ENCODE results near the gene PEX5L.
A peak's percentile ranks its signal among the peaks of the same experiment; 100 is the strongest.

Gene PEX5L

DNA sequence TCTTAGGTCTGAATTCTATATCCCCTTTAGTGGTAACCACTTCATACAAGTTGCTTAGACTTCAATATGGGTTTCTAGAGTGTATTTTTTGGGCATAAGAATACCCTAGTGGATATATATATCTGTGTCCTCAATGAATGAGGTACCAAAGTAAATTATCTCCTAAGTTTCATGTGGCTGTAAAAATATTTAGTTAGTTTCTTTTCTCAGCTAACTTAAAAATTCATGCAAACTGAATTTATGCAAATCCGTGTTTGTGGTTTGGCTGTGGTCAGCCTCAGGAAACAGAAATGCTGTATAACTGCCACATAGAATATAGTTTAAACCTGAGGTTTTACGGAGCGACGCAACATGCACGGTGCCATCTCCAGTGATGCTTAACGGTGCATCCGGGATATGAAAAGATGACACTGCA, 80.3 kb downstream of the PEX5L start:
- no peak for DNase-seq (ENCODE audit: low read depth, low spot score)

DNA sequence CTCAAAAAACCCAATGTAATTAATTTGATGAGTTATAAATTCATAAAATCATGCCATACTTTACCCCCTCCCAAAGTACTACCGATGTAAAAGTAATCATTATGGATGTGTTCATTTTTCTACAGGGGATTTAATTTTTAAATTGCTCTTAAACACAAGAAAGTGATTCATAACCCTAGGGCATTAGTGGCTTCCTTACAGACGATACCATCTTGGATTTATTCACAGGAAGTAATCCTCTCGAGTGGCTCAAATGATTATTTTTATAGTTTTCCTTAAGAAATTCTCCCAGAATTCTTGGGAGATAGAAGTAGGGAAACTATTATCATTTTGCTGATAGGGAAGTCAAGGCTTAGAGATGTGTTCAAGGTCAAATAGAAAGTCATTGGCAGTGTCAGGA, 80.9 kb downstream of the PEX5L start:
- no peak for DNase-seq (ENCODE audit: low read depth, low spot score)

DNA sequence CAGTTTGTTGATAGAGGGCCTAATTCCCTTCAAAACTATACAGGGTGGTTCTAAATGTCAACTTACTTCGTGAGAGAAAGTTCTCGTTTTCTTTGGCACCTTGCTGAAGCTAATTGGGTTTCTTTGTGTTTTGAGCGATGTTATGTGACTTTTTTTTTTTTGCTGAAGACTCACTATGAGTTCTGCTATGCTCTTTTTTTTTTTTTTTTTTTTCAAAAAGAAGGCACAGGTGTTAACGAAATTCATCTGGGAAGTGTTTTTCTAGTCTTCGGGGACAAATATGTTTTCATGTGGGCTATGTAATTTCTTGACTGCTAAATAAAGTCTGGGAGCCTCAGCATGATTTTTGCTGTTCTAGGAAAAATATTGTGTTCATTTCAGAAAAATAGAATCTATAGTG, 81.5 kb downstream of the PEX5L start:
- DNase-seq (ENCODE audit: low read depth, low spot score), result no peak

DNA sequence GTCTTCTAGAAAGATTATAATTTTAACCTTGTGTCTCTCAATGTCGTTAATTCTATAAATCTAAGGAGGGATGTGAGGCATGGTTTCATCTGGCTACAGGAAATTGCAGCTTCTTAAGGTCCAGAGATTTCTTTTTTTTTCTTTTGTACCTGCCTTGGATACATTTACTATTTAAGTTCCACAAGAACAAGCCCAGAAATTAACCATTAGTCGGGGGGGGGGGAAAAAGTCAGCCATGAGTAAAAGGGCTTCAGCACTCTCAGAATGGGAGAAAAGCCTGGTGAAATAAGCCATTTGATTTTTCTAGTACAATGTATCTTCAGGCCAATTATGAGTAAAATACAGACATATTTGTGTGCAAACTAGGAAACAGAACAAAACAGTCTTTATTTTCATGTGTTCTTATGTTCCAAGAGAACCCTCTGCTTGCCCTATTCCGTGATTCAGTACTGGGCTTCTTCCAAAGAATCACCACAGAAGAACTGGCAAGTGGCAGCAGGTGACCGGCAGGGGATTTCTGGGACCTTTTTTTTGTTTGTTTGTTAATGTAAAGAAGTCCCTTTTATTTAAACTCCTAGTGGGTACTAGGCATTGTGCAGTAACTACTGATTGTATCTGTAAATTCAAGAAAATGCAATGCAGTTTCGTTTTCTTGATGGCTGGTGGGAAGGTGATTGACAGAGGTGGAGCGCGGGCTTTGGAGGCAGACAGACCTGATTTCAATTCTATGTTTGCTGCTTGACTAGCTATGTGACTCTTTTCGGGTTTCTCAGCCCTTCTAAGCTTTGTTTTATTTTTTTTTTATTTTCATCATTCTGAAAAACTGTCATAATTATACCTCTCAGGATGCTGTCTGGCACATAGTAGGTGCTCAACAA, 82.5 kb downstream of the PEX5L start:
- DNase-seq (ENCODE audit: low read depth, low spot score), result no peak

DNA sequence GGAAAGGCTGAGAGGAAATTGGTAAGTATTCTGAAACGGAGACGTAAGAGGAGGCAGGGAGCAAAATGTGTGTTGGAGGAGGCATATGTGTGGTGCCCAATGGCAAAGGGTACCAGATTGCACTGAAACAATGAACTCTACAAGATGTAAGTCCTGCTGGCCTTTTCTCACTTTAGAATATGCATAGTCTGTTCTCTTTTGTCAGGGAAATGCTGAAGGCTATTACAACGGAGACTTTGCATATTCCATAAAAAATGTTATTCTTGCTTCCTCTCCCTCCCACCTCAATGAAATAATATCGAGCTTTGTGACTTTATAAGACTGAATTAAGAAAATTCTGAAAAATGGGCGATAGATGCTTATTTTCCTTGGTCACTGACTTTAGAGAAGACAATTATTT, 85.9 kb downstream of the PEX5L start:
- DNase-seq (ENCODE audit: low read depth, low spot score), result no peak

DNA sequence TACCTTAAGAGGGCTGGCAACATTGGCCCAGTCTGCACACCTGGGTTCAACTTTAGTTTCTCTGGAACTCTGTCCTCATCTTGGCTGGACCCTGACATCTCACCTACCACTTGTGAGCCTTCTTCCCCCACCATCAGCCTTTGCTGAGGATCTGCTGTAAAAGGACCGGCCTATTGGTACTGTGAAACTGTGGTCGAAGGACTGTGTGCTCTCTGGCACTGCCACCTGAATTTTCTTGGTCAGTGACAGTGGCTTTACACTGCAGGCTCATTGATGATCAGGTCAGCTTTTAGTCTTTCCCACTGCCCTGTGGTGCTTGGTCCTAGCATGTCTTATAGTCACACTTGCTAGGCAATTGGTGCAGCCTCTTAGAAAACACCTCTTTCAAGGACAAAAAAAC, 86.9 kb downstream of the PEX5L start:
- DNase-seq (ENCODE audit: low read depth, low spot score), result no peak

DNA sequence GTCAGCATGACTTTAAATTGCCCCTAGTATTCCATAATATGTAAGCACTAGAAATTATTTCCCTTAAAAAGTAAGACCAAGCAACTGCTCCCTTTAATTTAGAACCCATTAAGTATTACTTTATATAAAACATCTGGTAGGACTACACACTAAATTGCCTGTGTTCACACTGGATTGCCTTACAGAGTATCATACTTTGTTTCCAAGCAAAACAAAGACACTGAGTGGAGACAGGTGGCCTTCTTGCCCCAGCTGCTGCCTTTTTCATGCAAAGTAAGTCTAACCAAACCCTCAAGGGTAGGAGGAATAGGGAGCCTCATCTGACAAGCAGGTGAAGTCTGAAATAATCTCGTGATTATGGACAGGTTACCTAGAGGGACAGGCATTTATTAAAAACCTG, 87.3 kb downstream of the PEX5L start:
- DNase-seq (ENCODE audit: low read depth, low spot score), result peak; percentile 14

DNA sequence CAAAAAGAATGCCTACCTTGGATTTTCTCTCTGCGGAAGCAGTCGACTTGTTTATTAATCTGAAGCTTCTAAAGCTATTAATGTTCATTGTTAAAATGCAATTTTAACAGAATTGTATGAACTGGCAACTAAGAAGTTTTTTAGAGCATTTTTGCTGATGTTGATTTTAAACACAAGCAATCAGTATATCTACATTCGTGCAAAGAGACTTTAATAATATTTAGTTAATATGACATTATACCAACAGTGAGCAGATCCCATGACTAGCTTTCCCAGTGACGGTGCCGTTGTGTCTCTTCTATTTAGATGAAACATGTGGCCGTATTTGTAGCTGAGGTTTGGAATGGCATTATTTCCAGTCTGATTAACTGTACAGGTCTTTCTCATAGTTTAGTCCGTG, 88.0 kb downstream of the PEX5L start:
- DNase-seq (ENCODE audit: low read depth, low spot score), result no peak

DNA sequence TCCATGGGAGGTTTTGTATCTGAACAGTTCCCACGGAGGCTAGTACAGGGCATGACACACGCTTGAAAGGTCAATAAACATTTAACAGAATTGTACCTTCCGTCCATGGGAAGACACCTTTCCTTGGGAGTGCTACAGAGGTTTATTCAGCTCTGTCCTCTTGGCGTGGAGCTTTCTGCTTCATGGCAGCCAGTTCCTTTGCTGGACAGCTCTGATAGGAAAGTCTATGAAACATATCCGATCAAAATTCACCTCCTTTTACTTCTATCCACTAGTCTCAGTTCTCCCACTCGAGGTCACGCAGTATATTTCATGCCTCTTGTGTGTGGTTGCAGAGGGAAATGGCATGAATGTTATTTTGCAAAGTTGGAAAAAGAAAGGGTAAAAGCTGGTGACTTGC, 91.2 kb downstream of the PEX5L start:
- no peak for DNase-seq (ENCODE audit: low read depth, low spot score)

DNA sequence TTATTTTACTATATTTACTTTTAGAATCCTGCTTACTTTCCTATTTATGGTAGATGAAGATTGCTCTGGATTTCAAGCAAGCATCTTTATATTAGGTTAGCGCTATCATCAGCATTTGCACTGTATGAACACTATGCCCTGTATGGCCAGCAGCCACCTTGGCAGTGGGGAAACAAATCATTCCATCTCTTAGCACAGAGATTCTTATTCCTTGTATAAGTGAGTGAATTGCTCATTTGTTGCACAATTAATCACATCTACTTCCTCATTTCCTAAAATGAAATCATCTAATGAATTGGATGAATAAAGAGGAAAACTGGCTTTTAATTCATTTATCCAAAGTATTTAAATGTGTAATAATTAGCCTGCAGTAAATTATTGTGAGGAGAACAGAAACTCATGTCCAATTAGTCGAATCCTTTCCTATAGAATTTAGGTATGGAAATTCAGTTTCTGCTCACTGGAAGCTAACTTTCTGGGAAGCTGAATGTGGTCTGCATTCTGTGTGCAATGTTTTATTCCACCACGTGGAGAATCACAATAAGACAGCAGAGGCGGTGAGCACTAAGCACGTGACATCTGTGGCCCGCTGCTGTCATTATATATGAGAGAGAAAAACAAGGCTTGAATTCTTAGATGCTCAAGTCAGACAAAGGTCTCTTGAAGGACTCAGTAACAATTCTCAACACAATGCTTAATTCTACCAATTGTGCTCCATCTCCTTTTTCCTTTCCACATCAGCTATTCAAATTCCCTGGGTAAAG, 93.4 kb downstream of the PEX5L start:
- DNase-seq (ENCODE audit: low read depth, low spot score), result no peak

DNA sequence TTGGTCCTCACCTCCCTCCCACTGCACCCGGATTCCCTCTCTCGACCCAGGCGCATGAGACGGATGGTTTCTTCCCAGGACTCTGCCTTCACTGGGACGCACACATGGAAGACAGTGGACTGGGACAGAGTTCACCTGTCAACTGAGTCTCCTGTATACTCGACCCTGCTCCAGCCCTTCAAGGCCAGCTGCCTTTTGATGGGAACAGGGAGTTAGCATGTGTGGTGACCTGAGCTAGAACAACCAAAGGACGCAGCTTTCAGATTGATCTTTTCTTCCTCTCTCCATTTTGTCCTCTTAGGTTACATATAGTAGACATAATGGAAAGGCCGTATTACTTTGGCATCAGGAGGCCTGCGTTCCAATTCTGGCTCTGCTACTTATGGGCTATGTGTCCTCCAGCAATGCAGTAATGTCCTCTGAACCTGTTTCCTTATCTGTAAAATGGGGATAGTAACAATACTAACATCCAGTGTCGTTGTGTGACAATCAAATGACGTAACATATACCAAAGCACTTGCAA, 94.1 kb downstream of the PEX5L start:
- DNase-seq (ENCODE audit: low read depth, low spot score), result no peak

DNA sequence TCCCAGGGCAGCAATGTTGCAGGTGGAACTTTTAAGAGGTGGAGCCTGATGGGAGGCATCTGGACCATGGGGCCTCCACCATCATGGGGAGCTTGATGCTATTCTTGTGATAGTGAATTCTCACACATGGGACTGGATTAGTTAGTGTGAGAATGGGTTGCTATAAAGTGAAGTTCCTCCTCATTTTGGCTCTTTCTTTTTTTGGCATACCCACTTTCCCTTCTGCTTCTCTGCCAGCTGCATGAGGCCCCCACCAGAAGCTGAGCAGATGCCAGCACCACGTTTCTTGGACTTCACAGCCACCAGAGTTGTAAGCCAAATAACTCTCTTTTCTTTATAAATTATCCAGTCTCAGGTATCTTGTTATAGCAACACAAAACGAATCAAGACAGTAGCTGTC, 101.0 kb downstream of the PEX5L start:
- DNase-seq (ENCODE audit: low read depth, low spot score), result no peak

DNA sequence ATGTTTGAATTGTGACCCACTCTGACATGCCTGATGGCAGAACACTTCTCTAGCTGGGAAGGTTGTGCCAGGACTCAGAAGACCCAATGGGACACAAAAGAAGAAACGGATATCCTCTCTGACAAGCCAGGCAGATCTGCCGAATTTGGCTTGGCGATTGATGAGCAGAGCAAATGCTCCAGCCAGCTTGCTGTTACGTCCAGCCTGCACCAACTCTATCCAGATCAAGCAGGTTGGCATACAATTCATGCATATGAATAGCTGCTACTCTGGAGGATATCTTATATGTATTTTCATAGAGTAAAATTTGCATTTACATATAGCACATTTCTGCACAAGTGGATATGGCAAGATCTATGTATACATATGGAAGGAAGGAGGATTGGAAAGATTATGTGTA, 102.8 kb downstream of the PEX5L start:
- DNase-seq (ENCODE audit: low read depth, low spot score), result no peak

DNA sequence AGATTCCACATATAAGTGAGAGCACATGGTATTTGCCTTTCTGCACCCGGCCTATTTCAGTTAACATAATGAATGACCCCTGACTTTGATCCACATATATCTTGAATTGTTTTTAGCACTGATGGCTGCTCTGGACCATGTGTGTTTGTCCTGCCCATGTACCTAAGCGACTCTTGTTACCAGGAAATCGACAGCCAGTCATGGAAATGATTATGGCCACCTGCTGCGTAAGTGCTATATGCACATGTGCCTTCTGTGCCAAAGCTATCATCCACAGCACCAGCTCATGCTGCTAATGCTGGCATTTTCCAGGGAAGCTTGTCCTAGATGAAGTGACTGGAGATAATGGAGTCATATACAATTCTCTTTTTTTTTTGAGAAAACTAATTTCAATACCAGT, 103.7 kb downstream of the PEX5L start:
- no peak for DNase-seq (ENCODE audit: low read depth, low spot score)

DNA sequence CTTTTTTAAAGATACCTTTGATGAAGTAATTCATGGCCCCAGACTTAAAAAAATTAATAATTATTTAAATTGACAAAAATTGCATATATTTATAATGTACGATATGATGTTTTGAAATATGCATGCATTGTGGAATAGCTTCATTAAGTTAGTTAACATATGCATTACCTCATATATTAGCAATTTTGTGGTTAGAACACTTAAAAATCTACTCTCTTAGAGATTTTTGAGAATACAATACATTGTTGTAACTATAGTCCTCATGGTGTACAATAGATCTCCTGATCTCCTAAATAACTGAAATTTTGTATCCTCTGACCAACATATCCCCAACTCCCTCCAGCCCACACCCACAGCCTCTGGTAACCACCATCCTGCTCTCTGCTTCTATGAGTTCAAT, 104.1 kb downstream of the PEX5L start:
- no peak for DNase-seq (ENCODE audit: low read depth, low spot score)

DNA sequence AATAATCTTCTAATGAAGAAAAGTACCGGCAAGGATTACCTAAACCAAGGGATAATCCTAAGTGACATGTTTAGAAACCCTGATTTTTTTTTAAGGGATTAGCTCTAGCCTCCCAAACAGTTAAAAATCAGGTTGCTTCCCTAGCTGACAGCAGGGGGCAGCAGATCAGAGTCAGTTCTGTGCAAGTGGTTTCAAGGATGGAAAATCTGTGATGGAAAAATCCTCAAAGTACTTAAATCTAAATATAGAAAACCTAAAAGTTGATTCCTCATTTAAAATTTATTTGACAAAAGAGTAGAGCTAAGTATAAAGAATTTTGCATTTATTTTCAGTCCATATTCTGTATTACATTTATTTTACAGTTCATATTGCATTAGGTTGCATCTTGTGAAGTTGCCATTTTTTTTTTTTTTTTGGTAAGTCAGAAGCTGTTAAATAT, 107.6 kb downstream of the PEX5L start:
- DNase-seq (ENCODE audit: low read depth, low spot score), result peak; percentile 19

DNA sequence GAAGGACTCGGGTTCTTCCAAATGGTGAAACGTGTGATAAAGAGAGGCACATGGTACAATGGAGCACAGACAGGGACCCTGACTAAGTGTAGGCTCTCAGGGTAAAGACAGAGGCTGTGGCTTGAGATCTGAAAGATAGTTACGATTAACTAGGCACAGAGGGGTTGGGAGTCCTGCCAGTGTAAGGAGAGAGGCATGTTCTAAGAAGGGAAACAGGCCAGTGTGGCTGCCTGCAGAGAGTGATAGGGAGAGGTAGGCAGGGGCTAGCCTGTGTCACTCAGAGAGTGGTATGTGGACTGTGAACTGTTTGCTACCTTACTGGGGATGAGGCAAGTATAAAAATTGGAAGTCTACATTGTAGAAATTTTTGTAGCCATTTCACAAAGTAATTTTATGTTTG, 109.5 kb downstream of the PEX5L start:
- DNase-seq (ENCODE audit: low read depth, low spot score), result no peak

DNA sequence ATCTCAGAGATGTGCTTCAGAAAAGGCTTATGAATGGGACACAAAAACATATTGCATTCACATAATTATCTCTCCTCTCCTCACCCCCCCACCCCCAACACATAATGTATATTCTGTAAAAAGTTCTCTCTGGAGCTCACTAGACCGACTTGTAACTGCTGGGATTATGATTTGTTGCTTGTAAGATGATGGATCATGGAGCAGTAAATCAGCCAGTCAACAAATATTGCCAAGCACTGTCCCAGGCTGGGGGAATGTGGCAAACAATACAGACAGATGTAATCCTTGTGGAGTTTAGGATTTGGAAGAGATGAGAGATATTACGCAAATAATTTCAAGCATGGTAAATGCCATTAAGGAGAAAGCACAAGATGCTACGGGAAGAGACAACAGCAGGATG, 114.8 kb downstream of the PEX5L start:
- no peak for DNase-seq (ENCODE audit: low read depth, low spot score)

DNA sequence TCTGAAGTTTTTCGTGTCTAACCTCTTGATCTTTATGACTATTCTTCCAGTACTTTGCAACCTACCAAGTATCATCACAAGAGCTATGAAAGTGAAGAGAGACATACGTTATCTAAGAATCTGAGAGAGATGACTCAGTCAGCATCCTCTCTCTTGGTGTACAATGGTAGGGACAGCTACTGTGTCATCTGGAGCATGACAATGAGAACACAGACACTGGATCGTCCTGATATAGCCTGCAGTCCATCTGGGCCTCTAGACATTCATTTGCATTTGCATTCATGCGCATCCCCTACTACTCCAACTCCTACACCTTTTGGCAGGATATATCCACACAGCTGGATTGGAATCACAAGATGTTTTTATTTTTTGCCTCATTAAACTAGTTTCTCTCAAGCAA, 115.2 kb downstream of the PEX5L start:
- no peak for DNase-seq (ENCODE audit: low read depth, low spot score)

DNA sequence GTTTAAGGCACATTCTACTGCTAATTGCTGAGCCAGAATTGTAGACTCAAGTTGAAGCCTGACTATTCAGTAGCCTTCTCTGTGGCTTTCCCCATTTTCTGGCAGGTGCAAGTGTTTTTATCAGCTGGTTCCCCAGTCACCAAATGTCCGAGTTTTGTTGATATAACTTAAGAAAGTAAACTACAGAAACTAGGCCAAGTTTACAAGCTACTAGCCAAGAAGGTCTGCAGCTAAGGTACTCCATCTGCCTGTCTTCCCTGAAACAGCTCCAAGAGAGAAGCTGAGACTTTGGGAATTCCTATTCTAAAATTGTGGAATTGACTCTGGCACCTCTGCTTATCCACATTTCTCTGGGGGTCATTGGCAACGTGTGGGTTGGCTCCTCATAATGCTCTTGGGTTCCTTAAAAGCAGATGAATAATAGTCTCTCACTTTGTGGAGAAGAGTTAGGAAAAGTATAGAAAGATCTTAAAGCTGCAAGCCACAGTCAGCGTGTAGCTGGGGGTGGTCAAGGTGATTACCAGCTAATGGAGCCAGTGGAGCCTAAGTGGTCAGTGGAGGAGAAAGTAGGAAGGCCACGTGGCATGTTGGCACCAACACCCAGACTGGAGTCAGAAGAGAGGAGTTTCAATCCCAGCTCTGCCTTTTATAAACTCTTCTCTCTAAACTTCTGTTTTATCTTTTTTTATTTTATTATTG, 128.8 kb downstream of the PEX5L start:
- no peak for DNase-seq (ENCODE audit: low read depth, low spot score)

DNA sequence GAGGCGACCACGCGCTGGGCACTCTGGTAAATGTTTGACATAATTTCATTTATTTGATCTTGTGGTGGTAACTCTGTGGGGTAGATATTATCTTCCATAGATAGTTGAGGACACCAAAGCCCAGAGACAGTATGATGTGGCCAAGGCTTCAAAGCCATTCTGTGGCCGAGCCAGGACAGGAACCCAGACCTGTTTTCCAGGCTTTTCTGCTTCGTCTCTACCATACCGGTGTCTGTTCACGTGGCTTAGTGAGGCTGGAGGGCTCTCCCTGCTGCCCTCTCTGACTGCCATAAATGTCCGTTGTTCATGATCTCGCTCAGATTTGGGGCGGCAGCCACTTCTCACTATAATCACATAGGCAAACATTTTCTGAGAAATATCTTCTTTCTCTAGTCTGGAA, 134.7 kb downstream of the PEX5L start:
- peak; percentile 60 for DNase-seq (ENCODE audit: low read depth, low spot score)

DNA sequence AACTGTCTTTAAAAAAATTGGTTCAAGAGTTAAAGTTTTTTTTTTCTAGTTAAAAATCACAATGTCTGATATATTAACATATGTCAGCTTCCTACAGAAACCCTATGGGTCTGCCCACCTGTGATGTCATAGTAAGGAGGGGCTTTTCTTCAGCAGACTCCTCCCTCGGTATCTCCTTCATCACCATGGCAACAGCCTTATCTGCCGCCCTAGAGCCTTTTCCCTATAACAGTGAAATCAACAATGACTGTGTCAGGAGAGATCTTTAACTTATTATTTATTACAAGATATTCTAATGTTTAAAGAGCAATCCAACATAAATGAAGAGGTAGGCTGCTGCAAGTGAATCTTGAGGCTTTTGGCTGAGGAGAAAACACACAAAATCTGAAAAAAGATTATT, 138.7 kb downstream of the PEX5L start:
- peak; percentile 82 for DNase-seq (ENCODE audit: low read depth, low spot score)

Measured in ELF-1 (cell line).